GM19025 (cell line): ENCODE measurements around the gene MAN2A1.
A peak's percentile ranks its signal among the peaks of the same experiment; 100 is the strongest.

Source experiments
- ATAC-seq: cut with Tn5 transposase; IDR thresholded peaks from one replicate; pipeline ENCODE4 v1.9.1; 2021; ENCODE audit warnings: mild to moderate bottlenecking, low read depth, moderate library complexity; ENCODE audit not compliant: unreplicated experiment

MAN2A1 gene

GRCh38 chr5:109678447-109678846 lies 11.3 kb upstream of the MAN2A1 start:
- ATAC-seq, result no peak

- ATAC-seq, result no peak
These were observed 8.0 kb upstream of the MAN2A1 start for GRCh38 chr5:109681763-109682162.

GRCh38 chr5:109682383-109682782 lies 7.3 kb upstream of the MAN2A1 start:
- no peak for ATAC-seq

GRCh38 chr5:109685916-109686315 lies 3.8 kb upstream of the MAN2A1 start:
- no peak for ATAC-seq

- no peak for ATAC-seq
These were observed 1.1 kb upstream of the MAN2A1 start for GRCh38 chr5:109688630-109688969.

GRCh38 chr5:109688970-109689739 lies 572 bp upstream of the MAN2A1 start:
- peak; percentile 81 for ATAC-seq

GRCh38 chr5:109690242-109690974 lies 681 bp downstream of the MAN2A1 start:
- peak; percentile 5 for ATAC-seq

- ATAC-seq, result no peak
These were observed 1.3 kb downstream of the MAN2A1 start for GRCh38 chr5:109690975-109691574.

GRCh38 chr5:109691996-109692395 lies 2.3 kb downstream of the MAN2A1 start:
- no peak for ATAC-seq

- no peak for ATAC-seq
These were observed 3.1 kb downstream of the MAN2A1 start for GRCh38 chr5:109692852-109693251.

GRCh38 chr5:109693535-109694400 lies 4.0 kb downstream of the MAN2A1 start:
- no peak for ATAC-seq

GRCh38 chr5:109694451-109694891 lies 4.7 kb downstream of the MAN2A1 start:
- ATAC-seq, result no peak

GRCh38 chr5:109695005-109695926 lies 5.5 kb downstream of the MAN2A1 start:
- peak; percentile 55 for ATAC-seq

- no peak for ATAC-seq
These were observed 7.6 kb downstream of the MAN2A1 start for GRCh38 chr5:109697339-109697738.

GRCh38 chr5:109700516-109701153 lies 10.9 kb downstream of the MAN2A1 start:
- ATAC-seq, result no peak

- no peak for ATAC-seq
These were observed 11.5 kb downstream of the MAN2A1 start for GRCh38 chr5:109701252-109701651.

GRCh38 chr5:109701792-109702191 lies 12.1 kb downstream of the MAN2A1 start:
- no peak for ATAC-seq

- no peak for ATAC-seq
These were observed 13.4 kb downstream of the MAN2A1 start for GRCh38 chr5:109703166-109703565.

GRCh38 chr5:109703829-109704228 lies 14.1 kb downstream of the MAN2A1 start:
- ATAC-seq, result no peak
